ACHN (cell line): ENCODE measurements around the gene HSD17B8.

Experiments
- DNase-seq: peaks from one replicate; pipeline ENCODE4 v3.0.0-alpha.2; 2015
- in situ Hi-C: cut with HindIII; loops from 2 replicates; pipeline ENCODE4 v1.10.0; 2017; ENCODE audit warnings: low sequenced_read_pairs, low pct_ligation_motif_present, low pct_unique_long_range_greater_than_20kb

Gene HSD17B8

DNA sequence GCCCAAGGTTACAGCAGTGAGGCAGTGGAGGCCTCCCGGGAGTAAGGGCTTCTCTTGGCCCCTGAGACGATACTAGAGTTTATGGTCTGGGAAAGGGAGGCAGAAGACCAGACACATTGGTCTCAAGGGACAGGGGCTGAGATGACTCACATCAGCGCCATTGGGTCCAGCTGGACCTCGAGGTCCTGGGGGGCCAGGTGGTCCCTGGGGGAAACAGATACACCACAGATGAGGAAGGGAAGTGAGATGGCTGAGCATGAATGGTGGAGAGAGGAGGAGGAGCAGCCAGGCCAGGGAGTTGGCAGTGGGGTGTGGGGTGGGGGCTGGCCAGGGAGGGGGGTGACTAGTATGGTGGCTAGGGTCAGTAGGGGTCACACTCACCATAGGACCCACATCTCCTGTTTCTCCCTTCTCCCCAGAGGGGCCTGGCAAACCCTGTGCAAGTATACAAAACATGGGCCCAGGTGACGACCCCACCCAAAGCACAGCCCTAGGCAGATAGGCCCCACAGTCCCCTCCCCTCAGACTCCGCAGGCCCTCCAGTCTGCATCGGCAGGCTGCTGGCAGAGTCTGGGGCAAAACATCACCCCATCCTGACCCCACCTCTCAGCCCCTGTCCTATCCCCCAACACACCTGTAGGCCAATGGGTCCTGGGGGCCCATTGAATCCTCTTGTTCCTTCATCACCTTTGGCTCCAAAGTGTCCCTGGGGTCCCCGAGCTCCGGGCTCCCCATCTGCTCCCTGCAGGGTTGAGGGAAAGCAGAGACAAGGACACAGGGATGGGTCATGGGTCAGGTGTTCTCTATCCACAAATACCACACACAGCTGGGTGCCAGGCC is 34.1 kb upstream of the HSD17B8 start:
- in situ Hi-C loops, result no loop called here
- no peak for DNase-seq

DNA sequence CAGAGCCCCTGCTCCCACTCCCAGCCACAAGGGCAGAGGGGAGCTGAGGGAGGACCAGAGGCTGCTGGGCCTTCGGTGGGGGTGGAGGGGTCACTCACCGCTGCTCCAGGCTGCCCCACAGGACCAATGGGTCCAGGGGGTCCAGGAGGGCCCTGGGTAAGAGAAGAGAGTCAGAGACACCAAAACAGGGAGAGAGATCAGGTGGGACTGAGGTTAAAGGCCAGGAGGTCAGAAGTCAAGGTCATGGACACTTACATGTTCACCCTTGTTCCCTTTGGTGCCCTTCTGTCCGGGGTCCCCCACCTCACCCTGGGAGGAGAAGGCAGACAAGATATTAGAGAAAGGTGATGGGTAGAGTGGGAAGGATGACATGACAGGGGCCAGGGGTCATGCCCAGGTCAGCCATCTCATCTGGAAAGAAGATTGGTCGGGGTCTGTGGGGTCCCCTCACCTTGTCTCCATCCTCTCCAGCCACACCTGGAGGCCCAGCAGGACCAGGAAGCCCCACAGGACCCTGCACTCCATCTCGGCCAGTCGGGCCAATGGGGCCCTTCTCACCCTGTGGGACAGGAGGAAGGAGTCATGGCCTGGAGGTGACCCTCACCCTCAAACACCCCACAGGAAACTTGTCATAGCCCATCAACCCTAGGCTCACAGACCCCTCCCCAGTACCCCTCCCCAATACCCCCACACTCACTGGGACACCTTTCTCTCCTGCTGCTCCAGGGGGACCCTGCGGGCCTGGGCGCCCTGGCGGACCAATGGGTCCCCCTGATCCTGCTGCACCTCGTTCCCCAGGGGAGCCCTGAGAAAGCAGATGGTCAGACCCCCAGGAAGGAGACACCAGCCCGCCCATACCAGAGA is 33.2 kb upstream of the HSD17B8 start:
- DNase-seq, result no peak
- in situ Hi-C loops, result no loop called here

DNA sequence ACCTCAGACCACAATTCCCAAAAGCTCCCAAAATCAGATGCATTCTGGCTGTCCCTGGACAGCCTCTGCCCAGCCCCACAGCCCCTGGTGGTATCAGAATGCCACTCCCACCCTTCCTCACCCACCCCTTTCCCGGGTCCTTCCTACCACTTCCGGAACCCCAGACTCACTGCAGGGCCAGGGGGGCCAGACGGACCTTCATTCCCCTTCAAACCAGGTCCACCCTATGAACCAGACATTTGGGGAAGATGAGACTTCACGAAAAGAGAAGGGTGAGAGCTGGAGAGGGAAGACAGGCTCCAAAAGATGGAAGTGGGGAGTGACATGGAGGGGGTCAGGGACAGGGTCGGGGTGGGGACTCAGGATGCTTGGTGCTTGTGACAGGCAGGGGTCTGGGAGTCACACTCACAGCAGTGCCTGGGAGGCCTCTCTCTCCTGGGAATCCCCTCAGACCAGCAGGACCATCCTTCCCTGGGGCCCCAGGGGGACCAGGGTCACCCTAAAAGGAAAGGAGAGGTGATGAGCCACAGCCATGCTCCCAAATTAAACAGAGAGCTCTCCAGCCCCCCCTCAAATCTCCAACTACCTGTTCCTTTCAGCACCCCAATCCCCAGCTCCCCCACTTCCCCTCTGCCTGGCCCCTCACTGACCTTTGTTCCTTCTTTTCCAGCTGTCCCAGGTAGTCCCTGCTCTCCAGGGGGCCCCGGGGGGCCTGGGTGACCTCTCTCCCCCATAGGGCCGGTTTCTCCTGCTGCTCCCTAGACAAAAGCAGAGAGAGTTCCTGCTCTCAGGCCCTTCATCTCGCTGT is 32.4 kb upstream of the HSD17B8 start:
- in situ Hi-C loops, result no loop called here
- no peak for DNase-seq

DNA sequence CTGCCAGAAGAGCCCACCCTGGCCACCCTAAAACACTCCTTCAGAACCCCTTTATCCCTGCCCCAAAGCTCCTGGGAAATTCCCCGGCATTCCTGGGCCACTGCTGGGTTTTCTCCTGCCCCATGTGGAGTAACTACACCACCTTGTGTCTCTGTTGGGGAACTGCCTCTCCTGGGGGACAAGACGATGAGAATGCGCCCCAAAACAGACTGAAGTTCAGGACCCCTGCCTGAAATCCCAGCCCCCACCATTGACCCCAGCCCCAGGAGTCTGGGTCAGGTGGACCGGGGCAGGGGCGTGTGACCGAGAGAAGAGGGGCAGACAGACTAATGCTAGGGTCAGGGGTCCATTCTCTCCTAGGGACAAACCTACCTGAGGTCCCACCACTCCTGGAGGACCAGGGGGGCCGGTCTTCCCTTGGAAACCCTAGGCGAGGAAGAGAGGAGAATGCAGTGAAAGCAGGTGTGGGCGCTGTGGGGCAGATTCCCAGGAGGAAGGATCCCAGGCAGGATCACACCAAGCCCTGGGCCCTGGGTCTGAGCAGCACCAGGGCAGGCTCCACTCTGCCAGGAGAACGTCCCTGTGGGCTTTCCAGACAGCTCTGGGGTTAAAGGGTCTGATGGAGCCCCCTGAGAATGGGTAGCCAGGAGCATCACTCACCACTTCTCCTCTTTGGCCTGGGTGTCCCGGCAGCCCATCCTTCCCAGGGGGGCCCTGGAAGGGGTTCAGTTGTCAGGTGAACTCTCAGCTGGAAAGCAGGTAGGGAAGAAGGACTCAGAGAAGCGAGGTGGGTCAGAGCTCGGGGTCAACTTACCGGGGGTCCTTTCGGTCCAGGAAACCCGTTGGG is 31.5 kb upstream of the HSD17B8 start:
- DNase-seq, result peak; percentile 44
- in situ Hi-C loops, result no loop called here

DNA sequence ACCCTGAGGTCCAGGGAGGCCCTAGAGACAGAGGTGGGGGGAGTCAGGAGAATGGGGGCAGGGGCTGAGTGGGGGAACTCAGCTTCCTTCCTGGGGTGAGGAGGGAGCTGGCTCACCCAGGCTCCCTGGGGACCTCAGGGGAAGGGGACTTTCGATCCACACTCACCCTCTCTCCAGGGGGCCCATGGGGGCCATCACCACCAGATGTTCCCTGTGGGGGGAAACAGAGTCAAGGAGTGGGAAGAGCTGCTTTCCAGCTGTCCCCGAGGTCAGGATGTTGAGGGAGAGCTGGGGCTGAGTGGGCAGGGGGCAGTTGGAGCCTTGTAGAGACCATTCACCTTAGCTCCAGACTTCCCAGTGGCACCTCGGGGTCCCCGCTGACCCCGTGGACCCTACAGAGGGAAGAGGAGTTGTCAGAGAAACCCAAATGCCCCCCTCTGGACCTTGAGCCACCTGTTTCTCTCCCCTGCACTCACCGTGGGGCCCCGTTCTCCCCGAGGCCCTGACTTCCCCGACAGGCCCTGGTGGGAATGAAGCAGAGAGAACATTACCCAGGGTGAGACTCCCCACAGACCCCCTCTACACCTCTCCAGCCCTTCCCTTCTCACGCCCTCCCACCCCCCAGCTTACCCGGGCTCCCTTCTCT is 30.8 kb upstream of the HSD17B8 start:
- in situ Hi-C loops, result no loop called here
- DNase-seq, result no peak

DNA sequence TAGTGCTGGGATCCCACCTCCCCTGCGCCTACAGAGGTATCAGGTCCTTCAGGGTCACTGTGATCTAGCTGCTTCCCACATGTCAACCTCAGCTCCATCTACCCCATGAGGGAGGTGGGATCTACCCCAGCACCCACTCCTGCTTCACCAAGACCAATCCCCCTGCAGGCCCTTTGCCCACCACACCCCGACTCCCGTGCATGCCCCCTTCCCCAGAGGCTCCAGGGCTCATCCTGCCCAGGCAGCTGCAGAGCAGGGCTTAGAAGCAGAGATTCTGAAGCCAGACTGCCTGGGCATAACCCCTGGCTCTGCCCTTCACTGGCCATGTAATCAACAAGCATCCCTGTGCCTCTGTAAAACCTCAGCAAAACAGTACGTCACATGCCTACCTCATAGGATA is 29.7 kb upstream of the HSD17B8 start:
- DNase-seq, result no peak
- in situ Hi-C loops, result no loop called here

DNA sequence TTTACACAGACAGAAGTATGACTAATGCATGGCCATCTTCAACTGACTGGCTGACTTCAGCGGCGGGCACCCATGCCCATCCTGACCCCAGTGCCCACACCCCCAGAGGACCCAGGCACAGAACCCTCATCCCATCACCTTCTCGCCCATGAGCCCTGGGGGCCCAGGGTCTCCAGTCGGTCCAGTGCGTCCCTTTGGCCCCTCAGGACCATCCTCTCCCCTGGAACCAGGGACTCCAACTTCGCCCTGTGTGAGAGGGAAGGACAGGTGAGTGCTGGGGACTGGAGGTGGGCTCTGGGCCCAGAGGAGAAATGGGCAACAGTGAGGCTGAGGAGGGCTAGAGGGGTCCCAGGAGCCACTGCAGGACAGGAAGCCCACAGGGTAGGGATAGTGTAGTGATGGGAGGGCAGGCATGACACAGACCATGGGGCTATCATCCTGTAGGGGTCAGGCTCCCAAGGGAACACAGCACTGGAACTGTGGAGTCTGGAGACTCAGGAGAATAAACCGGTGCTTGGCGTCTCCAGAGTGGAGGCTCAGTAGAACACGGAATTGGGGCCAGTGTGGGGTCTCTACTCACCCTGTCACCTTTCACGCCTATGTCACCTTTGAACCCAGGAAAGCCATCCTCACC is 28.9 kb upstream of the HSD17B8 start:
- in situ Hi-C loops, result no loop called here
- no peak for DNase-seq

DNA sequence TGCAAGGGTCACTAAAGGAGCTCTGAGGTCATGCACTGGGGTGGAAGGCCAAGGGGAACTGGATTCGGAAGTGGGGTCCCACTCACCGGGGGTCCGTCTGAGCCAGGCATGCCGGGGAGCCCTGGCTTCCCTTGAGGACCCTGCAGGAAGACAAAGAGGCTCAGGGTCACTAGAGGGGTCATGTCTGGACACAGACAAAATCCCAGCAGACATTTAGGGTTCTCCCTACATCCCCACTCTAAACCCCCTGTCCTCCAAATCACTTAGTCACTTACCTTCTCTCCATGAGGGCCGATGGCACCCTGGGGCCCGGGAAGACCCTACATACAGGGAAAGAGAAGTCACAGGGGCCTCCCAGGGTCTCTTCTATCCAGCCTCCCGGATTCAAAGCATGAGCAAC is 27.5 kb upstream of the HSD17B8 start:
- in situ Hi-C loops, result no loop called here
- DNase-seq, result no peak

DNA sequence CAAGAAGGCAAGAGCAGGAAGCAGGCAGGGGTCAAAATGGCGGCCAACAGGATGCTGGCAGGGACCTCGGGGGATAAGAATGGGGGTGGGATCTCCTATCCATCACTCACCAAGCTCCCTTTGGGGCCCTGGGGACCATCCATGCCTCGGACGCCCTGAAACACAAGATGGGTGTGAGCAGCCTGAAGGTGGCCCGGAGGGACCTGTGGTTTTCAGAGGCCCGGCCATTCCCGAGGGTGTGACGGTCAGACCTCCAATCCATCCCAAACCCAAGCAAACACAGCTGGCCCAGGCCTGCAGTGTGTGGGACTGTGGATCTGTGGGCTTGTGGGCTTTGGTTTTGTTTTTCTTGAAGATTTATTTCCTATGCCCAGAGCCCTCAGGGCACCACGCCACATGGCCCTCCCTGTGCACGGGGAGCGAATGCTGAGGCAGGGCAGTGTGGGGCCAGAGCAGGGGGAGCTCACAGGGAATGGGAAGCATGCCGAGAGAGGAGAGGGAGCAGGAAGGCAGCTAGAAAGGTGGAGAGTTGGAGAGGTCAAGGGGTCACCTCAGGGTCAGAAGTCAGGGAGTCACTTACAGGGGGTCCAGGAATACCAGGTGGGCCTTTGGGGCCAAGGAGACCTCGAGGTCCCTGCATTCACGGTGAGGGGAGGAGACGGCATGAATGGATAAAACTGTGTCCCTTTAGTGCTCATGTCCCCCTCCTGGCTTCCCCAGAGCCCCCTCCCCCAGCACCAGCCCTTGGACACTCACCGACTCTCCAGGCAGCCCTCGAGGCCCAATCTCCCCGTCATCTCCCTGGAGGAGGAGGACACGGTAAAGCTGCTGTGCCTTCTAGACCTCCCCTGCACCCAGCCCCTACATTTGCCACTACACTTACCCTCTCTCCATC is 26.7 kb upstream of the HSD17B8 start:
- DNase-seq, result no peak
- in situ Hi-C loops, result no loop called here

DNA sequence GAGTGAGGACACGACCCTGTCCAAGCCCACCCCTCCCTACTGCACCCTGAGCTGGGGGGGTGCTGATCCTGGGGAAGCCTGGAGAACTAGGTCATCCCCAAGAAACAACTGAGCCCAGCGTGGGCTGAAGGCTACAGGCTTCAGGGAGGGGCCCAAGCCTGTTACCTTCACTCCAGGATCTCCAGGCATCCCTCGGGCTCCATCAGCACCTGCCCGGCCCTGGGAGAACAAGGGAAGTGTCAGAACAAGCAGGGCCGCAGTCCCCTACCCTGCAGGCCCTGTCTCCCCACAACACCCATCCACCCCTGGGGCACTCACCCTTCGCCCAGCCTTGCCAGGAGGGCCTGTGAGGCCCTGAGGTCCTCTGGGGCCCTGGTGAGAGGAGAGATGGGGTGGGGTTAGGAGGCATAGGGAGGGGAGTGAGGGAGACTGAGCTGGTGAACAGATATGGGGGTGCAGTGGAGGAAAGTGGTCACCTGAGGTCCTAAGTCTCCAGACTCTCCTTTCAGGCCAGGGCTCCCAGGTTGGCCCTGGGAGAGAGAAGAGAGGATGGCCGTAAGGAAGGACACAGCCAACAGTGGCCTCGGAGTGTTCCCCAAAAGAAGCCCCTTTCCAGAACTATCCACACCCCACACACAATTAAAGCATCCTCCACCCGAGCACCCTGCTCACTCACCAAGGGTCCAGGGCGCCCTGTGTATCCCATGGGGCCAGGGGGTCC is 25.5 kb upstream of the HSD17B8 start:
- in situ Hi-C loops, result no loop called here
- no peak for DNase-seq

DNA sequence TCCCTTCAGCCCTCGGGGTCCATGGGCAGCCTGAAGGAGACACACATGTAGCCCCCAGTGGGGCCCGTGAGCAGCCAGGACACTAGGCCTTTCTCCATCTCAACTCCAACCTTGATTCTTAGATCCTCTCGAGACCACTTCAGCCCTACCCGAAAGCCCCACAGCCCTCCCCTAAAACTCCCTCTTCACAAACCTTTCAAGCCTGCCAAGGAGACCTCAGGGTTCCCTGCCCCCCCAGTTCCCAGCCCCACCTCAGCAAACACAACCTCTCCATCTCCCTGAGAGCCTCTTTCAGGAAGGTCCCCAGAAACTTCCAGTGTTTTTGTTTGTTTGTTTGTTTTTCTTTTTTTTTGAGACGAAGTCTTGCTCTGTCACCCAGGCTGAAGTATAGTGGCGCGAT is 23.3 kb upstream of the HSD17B8 start:
- no peak for DNase-seq
- in situ Hi-C loops, result no loop called here

DNA sequence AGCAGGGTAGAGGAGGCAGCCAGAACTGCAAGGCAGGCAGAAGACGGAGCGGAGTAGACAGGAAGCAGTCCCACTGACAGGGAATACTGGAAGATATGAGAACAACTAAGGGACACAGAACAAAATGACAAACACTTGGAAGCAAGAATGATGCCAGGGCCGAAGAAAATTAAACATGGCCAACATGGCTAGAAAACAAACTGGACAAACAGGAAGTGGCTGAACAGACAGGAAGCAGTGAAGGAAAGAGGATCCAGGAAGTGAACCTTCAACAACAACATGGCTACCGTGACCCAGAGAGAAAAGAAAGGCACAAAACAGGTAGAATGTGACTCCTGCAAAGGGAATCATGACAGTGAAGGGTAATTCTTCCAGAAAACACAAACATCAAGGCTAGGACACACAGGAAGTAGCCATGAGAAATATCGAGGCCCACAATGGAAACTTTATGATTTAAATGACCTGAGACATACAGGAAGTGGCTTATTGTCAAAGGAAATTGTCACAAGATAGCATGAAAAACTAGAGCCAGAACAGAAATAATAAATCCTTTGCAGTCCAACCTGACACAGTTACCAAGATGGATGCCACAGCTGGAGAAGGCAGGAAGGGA is 21.3 kb upstream of the HSD17B8 start:
- in situ Hi-C loops, result no loop called here
- DNase-seq, result no peak

DNA sequence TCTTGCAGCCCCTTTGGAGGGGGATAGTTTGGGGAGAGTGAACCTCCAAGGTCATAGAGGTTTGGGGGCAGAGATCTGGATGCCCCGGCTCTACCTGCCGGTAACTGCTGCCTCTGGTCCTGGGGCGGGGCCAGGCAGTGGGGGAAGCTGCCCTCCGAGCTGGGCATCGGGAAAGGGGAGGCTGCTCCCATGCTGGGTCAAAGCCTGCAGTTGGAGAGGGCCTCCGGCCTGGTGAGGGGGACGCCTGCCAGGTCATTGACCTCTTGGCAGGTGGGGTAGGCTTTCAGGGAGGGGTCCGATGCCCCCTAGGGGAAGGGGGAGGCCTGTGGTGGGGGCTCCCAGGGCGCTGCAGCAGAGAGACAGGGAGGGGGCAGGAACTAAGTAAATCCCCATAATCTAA is 19.3 kb upstream of the HSD17B8 start:
- in situ Hi-C loops, result no loop called here

DNA sequence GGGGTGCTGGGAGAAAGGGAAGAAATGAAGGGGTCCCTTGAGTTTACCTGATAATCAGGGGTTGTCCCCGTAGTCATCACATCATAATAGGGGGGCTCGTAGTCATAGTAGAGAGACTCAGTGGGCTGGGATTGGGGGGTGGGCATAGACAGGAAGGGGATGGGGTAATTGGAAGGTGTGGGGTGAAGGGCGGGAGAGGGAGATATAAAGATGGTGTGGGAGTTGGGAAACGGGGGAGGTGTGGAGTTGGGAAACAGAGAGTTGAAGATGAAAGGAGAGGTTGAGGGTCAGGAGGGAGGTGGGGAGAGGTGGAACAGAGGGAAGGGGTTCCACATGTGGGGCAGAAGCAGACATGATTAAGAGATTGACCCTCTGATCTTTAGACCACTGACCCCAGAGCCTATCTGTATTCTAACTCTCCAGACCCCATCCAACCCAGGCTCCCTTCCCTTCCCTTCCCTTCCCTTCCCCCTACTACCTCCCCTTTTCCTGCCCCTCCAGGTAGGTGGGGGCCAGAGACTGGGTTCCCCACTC is 18.7 kb upstream of the HSD17B8 start:
- DNase-seq, result no peak
- in situ Hi-C loops, result no loop called here

More for the DNA sequence above, 19.3 kb upstream of the HSD17B8 start:
- no peak for DNase-seq

DNA sequence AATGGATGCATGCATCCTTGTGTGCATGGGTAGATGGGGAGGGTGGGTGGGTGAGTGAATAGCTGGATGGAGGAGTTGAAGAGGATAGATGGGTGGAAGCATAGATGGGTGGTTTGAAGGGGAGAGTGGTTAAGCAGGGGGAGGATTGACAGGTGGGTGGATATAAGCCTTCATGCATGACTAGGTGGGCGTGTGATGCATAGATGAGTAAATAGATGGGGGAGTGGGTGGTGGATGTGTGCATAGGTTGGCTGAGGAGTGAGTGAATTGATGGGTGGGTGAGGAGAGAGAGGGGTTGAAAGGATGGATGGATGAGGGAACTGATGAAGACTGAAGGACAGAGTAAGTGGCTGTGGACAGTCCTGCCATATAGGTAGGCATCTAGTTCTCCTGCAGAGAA is 16.6 kb upstream of the HSD17B8 start:
- in situ Hi-C loops, result no loop called here
- no peak for DNase-seq
